NB4 (cell line): ENCODE data around the gene SH2D5.

Experiments used
- DNase-seq: peaks from one replicate; pipeline ENCODE4 v3.0.0; 2010; ENCODE audit warnings: low read depth
- H3K4me3 ChIP-seq: one replicate; pipeline ENCODE4 v1.5.1; 2011; ENCODE audit warnings: mild to moderate bottlenecking, low read depth, low read length, moderate library complexity
- CTCF ChIP-seq: IDR thresholded peaks from one replicate; pipeline ENCODE4 v1.5.1; 2012; ENCODE audit warnings: low read depth, low read length
- MAX ChIP-seq: IDR thresholded peaks from 2 replicates; pipeline ENCODE4 v1.6.1; 2011; ENCODE audit warnings: low read depth, low read length
- MYC ChIP-seq: IDR thresholded peaks from 2 replicates; pipeline ENCODE4 v1.6.1; 2011; ENCODE audit warnings: low read depth, low read length
- POLR2A ChIP-seq: IDR thresholded peaks from 2 replicates; pipeline ENCODE4 v1.6.1; 2011; ENCODE audit warnings: mild to moderate bottlenecking; ENCODE audit not compliant: insufficient read length; ENCODE audit errors: extremely low read depth

Gene SH2D5

GRCh38 chr1:20696397-20697333 is 35.8 kb downstream of the SH2D5 start:
- TF ChIP-seq MYC (peak; percentile 58), CTCF (peak; percentile 73), POLR2A (no peak), MAX (peak; percentile 88)
- peak; percentile 91 for DNase-seq

GRCh38 chr1:20695515-20695914 is 37.0 kb downstream of the SH2D5 start:
- TF ChIP-seq CTCF: no peak
- no peak for DNase-seq

More at GRCh38 chr1:20696397-20697333, 35.8 kb downstream of the SH2D5 start:
- peak overlapping the region; percentile 52 for H3K4me3 ChIP-seq

GRCh38 chr1:20693623-20694022 is 38.9 kb downstream of the SH2D5 start:
- no peak for DNase-seq
- no peak overlapping the region for H3K4me3 ChIP-seq
- TF ChIP-seq CTCF (no peak), MYC (no peak), POLR2A (no peak), MAX (no peak)

More at GRCh38 chr1:20695515-20695914, 37.0 kb downstream of the SH2D5 start:
- H3K4me3 ChIP-seq: no peak overlapping the region

- no peak for TF ChIP-seq MYC
- TF ChIP-seq CTCF: no peak
- no peak for TF ChIP-seq MAX
- no peak for TF ChIP-seq POLR2A
- DNase-seq: no peak
- H3K4me3 ChIP-seq: no peak overlapping the region
These were observed 40.6 kb downstream of the SH2D5 start for GRCh38 chr1:20691872-20692271.

- no peak for DNase-seq
- TF ChIP-seq MAX: no peak
- no peak for TF ChIP-seq CTCF
- TF ChIP-seq MYC: no peak
- TF ChIP-seq POLR2A: no peak
- no peak overlapping the region for H3K4me3 ChIP-seq
These were observed 42.9 kb downstream of the SH2D5 start for GRCh38 chr1:20689645-20690056.
